Measurements from ENCODE around the gene UCN2. TPM values are rescaled to one million over a fixed set of nuclear protein-coding genes. Genes with fewer than 3 reads are reported as not detected.

The UCN2 gene
- total RNA-seq, 1 donor from 2014 or later: 0.89 TPM

DNA sequence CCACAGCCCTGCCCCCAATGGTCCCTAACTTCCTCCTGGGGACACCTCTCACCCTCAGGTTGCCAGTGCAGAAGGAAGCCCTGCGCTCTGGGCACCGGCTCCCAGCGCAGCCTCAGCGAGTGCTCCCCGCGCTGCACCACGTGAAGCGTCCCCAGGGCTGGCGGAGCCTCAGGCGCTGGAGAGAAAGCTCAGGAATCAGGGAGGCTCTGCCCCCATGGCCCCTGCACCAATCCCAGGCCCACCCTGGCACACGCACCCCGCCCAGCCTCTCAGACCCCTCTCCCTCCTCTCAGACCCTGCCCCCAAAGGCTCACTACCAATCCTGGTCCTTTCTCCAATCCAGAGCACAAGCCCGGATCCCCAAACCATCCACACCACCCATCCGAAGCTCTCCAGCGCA lies 24.6 kb upstream of the UCN2 start:
- no peak for DNase-seq (ENCODE audit: extremely low spot score, unreplicated experiment)
- H3K27me3 Mint-ChIP-seq (ENCODE audit: unreplicated experiment): no peaks in the 10 kb centered on the region
- no peak overlapping the region for H3K27ac Mint-ChIP-seq (ENCODE audit: unreplicated experiment)
- no peak overlapping the region for H3K4me3 Mint-ChIP-seq (ENCODE audit: unreplicated experiment)
- no peaks in the 10 kb centered on the region for H3K9me3 Mint-ChIP-seq (ENCODE audit: unreplicated experiment)
- no peaks in the 10 kb centered on the region for H3K36me3 Mint-ChIP-seq (ENCODE audit: unreplicated experiment)
- H3K4me1 Mint-ChIP-seq (ENCODE audit: unreplicated experiment): no peaks in the 10 kb centered on the region
- TF ChIP-seq CTCF (IDR thresholded peaks at IDR 0.05): no peak

GRCh38 chr3:48587686-48588085 lies 24.1 kb upstream of the UCN2 start:
- H3K9me3 Mint-ChIP-seq (ENCODE audit: unreplicated experiment): no peaks in the 10 kb centered on the region
- no peak for DNase-seq (ENCODE audit: extremely low spot score, unreplicated experiment)
- H3K4me1 Mint-ChIP-seq (ENCODE audit: unreplicated experiment): no peaks in the 10 kb centered on the region
- no peaks in the 10 kb centered on the region for H3K36me3 Mint-ChIP-seq (ENCODE audit: unreplicated experiment)
- H3K4me3 Mint-ChIP-seq (ENCODE audit: unreplicated experiment): no peak overlapping the region
- no peak for TF ChIP-seq CTCF (IDR thresholded peaks at IDR 0.05)
- H3K27ac Mint-ChIP-seq (ENCODE audit: unreplicated experiment): no peak overlapping the region
- H3K27me3 Mint-ChIP-seq (ENCODE audit: unreplicated experiment): no peaks in the 10 kb centered on the region

DNA sequence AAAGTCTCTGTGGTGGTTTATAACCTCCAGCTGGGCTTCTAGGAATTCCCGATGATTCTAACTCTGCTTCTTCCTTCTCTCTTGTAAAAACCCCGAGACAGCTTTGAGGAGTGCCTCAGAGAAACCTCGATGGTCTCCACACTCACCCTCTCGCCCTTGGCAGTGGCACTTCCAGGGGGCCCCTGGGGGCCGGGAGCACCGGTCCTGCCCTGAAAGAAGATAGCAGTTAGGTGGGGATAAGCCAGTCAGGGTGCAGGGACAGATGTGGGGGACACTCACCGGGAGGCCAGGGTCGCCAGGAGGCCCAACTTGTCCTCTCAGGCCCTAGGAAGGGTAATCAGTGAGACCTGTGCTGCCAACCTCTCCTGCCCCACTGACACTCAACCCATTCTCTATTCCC lies 21.8 kb upstream of the UCN2 start:
- Mint-ChIP-seq H3K27me3 (ENCODE audit: unreplicated experiment) (no peaks in the 10 kb centered on the region), H3K36me3 (ENCODE audit: unreplicated experiment) (no peaks in the 10 kb centered on the region), H3K4me1 (ENCODE audit: unreplicated experiment) (no peaks in the 10 kb centered on the region), H3K9me3 (ENCODE audit: unreplicated experiment) (no peaks in the 10 kb centered on the region), H3K4me3 (ENCODE audit: unreplicated experiment) (no peak overlapping the region), H3K27ac (ENCODE audit: unreplicated experiment) (no peak overlapping the region)
- no peak for TF ChIP-seq CTCF (IDR thresholded peaks at IDR 0.05)
- DNase-seq (ENCODE audit: extremely low spot score, unreplicated experiment): no peak

GRCh38 chr3:48584836-48585235 lies 21.3 kb upstream of the UCN2 start:
- DNase-seq (ENCODE audit: extremely low spot score, unreplicated experiment): no peak

More at GRCh38 chr3:48584836-48585235, 21.3 kb upstream of the UCN2 start:
- Mint-ChIP-seq H3K4me1 (ENCODE audit: unreplicated experiment) (no peaks in the 10 kb centered on the region), H3K4me3 (ENCODE audit: unreplicated experiment) (no peak overlapping the region), H3K9me3 (ENCODE audit: unreplicated experiment) (no peaks in the 10 kb centered on the region), H3K27me3 (ENCODE audit: unreplicated experiment) (no peaks in the 10 kb centered on the region), H3K36me3 (ENCODE audit: unreplicated experiment) (no peaks in the 10 kb centered on the region), H3K27ac (ENCODE audit: unreplicated experiment) (no peak overlapping the region)
- TF ChIP-seq CTCF (IDR thresholded peaks at IDR 0.05): no peak
